ENCODE results near the gene SLC30A7. TPM values are rescaled to one million over a fixed set of nuclear protein-coding genes. Genes with fewer than 3 reads are reported as not detected.

Gene SLC30A7
- total RNA-seq, 1 donor from 2014 or later: 56.6 TPM

DNA sequence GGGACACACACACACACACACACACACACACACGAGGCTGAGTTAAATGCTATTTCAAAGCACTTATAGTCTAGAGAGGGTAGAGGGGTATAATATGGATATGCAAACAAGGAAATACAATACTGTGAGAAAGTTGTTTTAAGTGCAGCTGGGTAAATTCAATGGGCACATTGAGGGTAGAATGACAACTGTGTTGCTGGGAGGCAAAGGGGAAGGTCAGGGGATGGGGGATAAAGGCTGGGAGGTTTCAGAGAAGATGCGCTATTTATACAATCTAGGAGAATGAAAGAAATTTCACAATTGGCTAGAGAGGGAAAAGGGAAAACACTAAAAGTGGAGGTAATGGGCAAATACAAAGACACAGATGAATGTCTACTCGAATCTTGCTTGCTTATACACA is 20.7 kb upstream of the SLC30A7 start:
- Histone ChIP-seq H3K36me3 (ENCODE audit: insufficient read depth, low read length) (no peaks in the 10 kb centered on the region), H3K9me3 (ENCODE audit: insufficient read depth, low read depth, low read length) (no peaks in the 10 kb centered on the region), H3K27me3 (ENCODE audit: insufficient read depth, low read length) (no peaks in the 10 kb centered on the region), H3K4me1 (ENCODE audit: insufficient read depth, low read length) (no peaks in the 10 kb centered on the region), H3K79me2 (ENCODE audit: insufficient read depth, low read length) (no peaks in the 10 kb centered on the region), H3K9ac (ENCODE audit: low read length) (no peak overlapping the region), H4K20me1 (ENCODE audit: insufficient read depth, low read length) (no peaks in the 10 kb centered on the region), H2AFZ (ENCODE audit: low read depth, low read length) (no peak overlapping the region), H3K4me2 (ENCODE audit: low read length) (no peak overlapping the region), H3K4me3 (ENCODE audit: insufficient read depth, low read depth, low read length) (no peak overlapping the region), H3K27ac (ENCODE audit: low read depth, low read length) (no peak overlapping the region)
- H3K4me1 Mint-ChIP-seq (ENCODE audit: low read depth, unreplicated experiment): peaks cover 2% of the 10 kb centered on the region
- H3K36me3 Mint-ChIP-seq (ENCODE audit: low read depth, unreplicated experiment): no peaks in the 10 kb centered on the region
- TF ChIP-seq, protein P1, sequence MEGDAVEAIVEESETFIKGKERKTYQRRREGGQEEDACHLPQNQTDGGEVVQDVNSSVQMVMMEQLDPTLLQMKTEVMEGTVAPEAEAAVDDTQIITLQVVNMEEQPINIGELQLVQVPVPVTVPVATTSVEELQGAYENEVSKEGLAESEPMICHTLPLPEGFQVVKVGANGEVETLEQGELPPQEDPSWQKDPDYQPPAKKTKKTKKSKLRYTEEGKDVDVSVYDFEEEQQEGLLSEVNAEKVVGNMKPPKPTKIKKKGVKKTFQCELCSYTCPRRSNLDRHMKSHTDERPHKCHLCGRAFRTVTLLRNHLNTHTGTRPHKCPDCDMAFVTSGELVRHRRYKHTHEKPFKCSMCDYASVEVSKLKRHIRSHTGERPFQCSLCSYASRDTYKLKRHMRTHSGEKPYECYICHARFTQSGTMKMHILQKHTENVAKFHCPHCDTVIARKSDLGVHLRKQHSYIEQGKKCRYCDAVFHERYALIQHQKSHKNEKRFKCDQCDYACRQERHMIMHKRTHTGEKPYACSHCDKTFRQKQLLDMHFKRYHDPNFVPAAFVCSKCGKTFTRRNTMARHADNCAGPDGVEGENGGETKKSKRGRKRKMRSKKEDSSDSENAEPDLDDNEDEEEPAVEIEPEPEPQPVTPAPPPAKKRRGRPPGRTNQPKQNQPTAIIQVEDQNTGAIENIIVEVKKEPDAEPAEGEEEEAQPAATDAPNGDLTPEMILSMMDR (IDR thresholded peaks at IDR 0.05; ENCODE audit: insufficient read depth, low read depth, low read length): no peak
- no peak for FAIRE-seq
- H3K27ac Mint-ChIP-seq (ENCODE audit: unreplicated experiment): no peak overlapping the region
- DNase-seq (ENCODE audit: low read depth): no peak
- no peaks in the 10 kb centered on the region for H3K27me3 Mint-ChIP-seq (ENCODE audit: low read depth, unreplicated experiment)
- no peaks in the 10 kb centered on the region for H3K9me3 Mint-ChIP-seq (ENCODE audit: unreplicated experiment)
- H3K4me3 Mint-ChIP-seq (ENCODE audit: unreplicated experiment): no peak overlapping the region

DNA sequence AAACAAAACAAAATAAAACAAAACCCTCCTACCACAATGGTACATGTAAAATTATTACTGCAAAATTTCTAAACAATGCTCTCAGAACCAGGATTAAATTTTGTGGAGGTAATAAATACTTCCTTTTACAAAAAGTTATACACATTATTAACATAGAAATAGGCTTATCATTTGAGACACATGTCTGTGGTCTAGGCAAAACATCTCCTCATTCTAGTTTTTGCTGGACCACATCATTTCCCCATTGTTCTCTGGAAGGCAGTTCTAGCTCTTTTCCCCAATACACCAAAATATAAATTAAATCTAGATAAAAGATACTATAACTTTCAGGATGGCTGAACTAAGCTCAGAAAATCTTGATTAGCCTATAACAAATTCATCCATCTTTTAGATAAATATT is 19.6 kb upstream of the SLC30A7 start:
- H3K36me3 Mint-ChIP-seq (ENCODE audit: low read depth, unreplicated experiment): no peaks in the 10 kb centered on the region

DNA sequence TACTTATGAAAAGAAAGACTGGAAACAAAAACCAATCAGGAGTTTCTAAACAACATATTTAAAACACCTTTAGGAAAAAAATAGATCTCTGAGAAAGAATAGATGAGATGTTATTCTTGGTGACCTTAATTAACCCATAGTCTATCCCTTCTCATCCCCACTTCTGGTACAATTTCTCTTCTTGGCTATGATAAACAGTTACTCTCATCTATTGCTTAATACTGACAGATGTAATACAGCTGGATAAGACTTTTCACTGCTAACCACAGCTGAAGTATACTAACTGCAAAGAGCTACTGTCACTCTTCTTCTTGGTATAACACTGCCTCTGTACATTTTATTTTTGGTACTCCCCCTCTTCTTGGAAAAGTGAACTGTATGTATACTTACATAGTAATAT is 16.5 kb upstream of the SLC30A7 start:
- no peak overlapping the region for H3K4me3 ChIP-seq (ENCODE audit: insufficient read depth, low read depth, low read length)
- no peaks in the 10 kb centered on the region for H3K9me3 Mint-ChIP-seq (ENCODE audit: unreplicated experiment)
- no peak for FAIRE-seq
- H3K27ac Mint-ChIP-seq (ENCODE audit: unreplicated experiment): no peak overlapping the region
- no peaks in the 10 kb centered on the region for H3K9me3 ChIP-seq (ENCODE audit: insufficient read depth, low read depth, low read length)
- peaks cover 5% of the 10 kb centered on the region for H4K20me1 ChIP-seq (ENCODE audit: insufficient read depth, low read length)
- no peaks in the 10 kb centered on the region for H3K36me3 Mint-ChIP-seq (ENCODE audit: low read depth, unreplicated experiment)
- no peak overlapping the region for H3K4me3 Mint-ChIP-seq (ENCODE audit: unreplicated experiment)
- no peak overlapping the region for H3K9ac ChIP-seq (ENCODE audit: low read length)
- H3K79me2 ChIP-seq (ENCODE audit: insufficient read depth, low read length): no peaks in the 10 kb centered on the region
- no peak overlapping the region for H2AFZ ChIP-seq (ENCODE audit: low read depth, low read length)
- no peak for TF ChIP-seq EZH2 (IDR thresholded peaks at IDR 0.05; ENCODE audit: insufficient read depth, low read length)
- DNase-seq (ENCODE audit: low read depth): no peak
- H3K27me3 ChIP-seq (ENCODE audit: insufficient read depth, low read length): no peaks in the 10 kb centered on the region
- peaks cover 4% of the 10 kb centered on the region for H3K4me1 ChIP-seq (ENCODE audit: insufficient read depth, low read length)
- peaks cover 9% of the 10 kb centered on the region for H3K4me1 Mint-ChIP-seq (ENCODE audit: low read depth, unreplicated experiment)
- H3K27me3 Mint-ChIP-seq (ENCODE audit: low read depth, unreplicated experiment): no peaks in the 10 kb centered on the region
- H3K36me3 ChIP-seq (ENCODE audit: insufficient read depth, low read length): no peaks in the 10 kb centered on the region
- H3K4me2 ChIP-seq (ENCODE audit: low read length): no peak overlapping the region
- no peak overlapping the region for H3K27ac ChIP-seq (ENCODE audit: low read depth, low read length)

More for the DNA sequence above, 19.6 kb upstream of the SLC30A7 start:
- H3K79me2 ChIP-seq (ENCODE audit: insufficient read depth, low read length): no peaks in the 10 kb centered on the region
- no peaks in the 10 kb centered on the region for H3K4me1 ChIP-seq (ENCODE audit: insufficient read depth, low read length)
- H3K36me3 ChIP-seq (ENCODE audit: insufficient read depth, low read length): no peaks in the 10 kb centered on the region
- no peak overlapping the region for H3K4me3 ChIP-seq (ENCODE audit: insufficient read depth, low read depth, low read length)
- DNase-seq (ENCODE audit: low read depth) (no peak), FAIRE-seq (no peak)
- no peak overlapping the region for H3K27ac Mint-ChIP-seq (ENCODE audit: unreplicated experiment)
- H2AFZ ChIP-seq (ENCODE audit: low read depth, low read length): no peak overlapping the region
- H3K4me3 Mint-ChIP-seq (ENCODE audit: unreplicated experiment): no peak overlapping the region
- TF ChIP-seq, protein P1 (IDR thresholded peaks at IDR 0.05; ENCODE audit: insufficient read depth, low read depth, low read length): no peak
- TF ChIP-seq EZH2 (IDR thresholded peaks at IDR 0.05; ENCODE audit: insufficient read depth, low read length): no peak
- H3K4me1 Mint-ChIP-seq (ENCODE audit: low read depth, unreplicated experiment): peaks cover 2% of the 10 kb centered on the region
- H3K9me3 Mint-ChIP-seq (ENCODE audit: unreplicated experiment): no peaks in the 10 kb centered on the region
- no peak overlapping the region for H3K4me2 ChIP-seq (ENCODE audit: low read length)
- H3K9ac ChIP-seq (ENCODE audit: low read length): no peak overlapping the region
- no peaks in the 10 kb centered on the region for H3K27me3 ChIP-seq (ENCODE audit: insufficient read depth, low read length)
- no peak overlapping the region for H3K27ac ChIP-seq (ENCODE audit: low read depth, low read length)
- no peaks in the 10 kb centered on the region for H3K9me3 ChIP-seq (ENCODE audit: insufficient read depth, low read depth, low read length)
- H3K27me3 Mint-ChIP-seq (ENCODE audit: low read depth, unreplicated experiment): no peaks in the 10 kb centered on the region
- no peaks in the 10 kb centered on the region for H4K20me1 ChIP-seq (ENCODE audit: insufficient read depth, low read length)
